ENCODE measurements around the gene PCDHB9.
"Not testable (repeated sequence)": the region's sequence is repeated elsewhere in the genome, so short reads cannot be mapped to it uniquely, and the experiment has no call there.

PCDHB9 gene

DNA sequence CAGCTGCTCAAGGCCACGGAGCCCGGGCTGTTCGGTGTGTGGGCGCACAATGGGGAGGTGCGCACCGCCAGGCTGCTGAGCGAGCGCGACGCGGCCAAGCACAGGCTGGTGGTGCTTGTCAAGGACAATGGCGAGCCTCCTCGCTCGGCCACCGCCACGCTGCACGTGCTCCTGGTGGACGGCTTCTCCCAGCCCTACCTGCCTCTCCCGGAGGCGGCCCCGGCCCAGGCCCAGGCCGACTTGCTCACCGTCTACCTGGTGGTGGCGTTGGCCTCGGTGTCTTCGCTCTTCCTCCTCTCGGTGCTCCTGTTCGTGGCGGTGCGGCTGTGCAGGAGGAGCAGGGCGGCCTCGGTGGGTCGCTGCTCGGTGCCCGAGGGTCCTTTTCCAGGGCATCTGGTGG lies 2.2 kb downstream of the PCDHB9 start:
- DNase-seq: not testable (repeated sequence)

GRCh38 chr5:141192110-141192725 lies 5.3 kb downstream of the PCDHB9 start, which contains the start of gene PCDHB10:
Gene PCDHB10 (plus strand): TSS chr5:141192353. CDS start chr5:141192553, 200 bp downstream.
- peak in 1 of 2 experiments; percentile 11 for DNase-seq

GRCh38 chr5:141194332-141194731 lies 7.4 kb downstream of the PCDHB9 start:
- not testable (repeated sequence) for DNase-seq

DNA sequence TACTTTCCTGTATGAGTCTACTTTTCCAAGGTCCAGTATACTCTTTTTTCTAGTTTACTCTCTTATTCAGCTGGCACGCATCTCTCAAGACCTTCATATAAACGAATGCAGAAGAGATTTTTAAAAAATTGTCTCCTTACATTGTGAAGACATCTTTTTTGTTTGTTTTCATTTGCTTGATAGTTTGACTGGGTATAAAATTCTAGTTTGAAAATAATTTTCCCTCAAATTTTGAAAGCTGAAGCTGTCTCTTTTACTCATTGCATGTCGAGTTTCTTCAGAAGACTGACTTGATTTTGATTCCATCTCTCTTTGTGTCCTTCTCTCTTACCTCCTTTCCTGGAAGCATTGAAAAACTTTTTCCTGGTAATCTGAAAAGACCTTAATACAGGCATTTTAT lies 9.4 kb downstream of the PCDHB9 start:
- no peak for DNase-seq

GRCh38 chr5:141199359-141200235 lies 12.6 kb downstream of the PCDHB9 start, which contains the start of gene PCDHB11:
Gene PCDHB11 (plus strand): TSS chr5:141199627. CDS start chr5:141199775, 148 bp downstream.
- peak; percentile 55 to 77 for DNase-seq

- DNase-seq: not testable (repeated sequence)
These were observed 14.2 kb downstream of the PCDHB9 start for GRCh38 chr5:141201126-141201525.

DNA sequence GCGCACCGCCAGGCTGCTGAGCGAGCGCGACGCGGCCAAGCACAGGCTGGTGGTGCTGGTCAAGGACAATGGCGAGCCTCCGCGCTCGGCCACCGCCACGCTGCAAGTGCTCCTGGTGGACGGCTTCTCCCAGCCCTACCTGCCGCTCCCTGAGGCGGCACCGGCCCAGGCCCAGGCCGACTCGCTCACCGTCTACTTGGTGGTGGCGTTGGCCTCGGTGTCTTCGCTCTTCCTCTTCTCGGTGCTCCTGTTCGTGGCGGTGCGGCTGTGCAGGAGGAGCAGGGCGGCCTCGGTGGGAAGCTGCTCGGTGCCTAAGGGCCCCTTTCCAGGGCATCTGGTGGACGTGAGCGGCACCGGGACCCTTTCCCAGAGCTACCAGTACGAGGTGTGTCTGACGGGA lies 14.7 kb downstream of the PCDHB9 start:
- not testable (repeated sequence) for DNase-seq

DNA sequence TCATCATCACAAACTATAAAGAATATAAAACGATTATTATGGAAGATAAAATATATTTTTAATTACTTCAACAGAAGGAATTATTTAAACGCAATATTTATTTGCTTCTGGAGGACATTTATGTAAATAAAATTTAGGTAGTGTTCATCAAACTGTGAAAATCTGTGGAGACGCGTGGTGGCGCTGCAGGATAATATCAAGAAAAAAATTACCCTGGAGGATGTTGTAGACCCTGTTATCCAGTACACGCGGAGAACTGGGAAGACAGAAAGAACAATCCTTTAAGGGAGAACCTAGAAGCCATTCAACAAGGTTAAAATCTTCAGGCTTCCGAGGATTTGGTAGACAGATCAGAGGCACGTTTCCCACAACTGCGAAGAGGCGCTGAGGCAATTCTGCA lies 21.5 kb downstream of the PCDHB9 start, which contains the start of gene PCDHB12:
Gene PCDHB12, plus strand, starts transcription at position 242 of the 400 bp plus-strand sequence. CDS start 189 bp downstream, outside the sequence.
- no peak for DNase-seq

DNA sequence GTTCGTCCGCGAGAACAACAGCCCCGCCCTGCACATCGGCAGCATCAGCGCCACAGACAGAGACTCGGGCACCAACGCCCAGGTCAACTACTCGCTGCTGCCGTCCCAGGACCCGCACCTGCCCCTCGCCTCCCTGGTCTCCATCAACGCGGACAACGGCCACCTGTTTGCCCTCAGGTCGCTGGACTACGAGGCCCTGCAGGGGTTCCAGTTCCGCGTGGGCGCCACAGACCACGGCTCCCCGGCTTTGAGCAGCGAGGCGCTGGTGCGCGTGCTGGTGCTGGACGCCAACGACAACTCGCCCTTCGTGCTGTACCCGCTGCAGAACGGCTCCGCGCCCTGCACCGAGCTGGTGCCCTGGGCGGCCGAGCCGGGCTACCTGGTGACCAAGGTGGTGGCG lies 23.3 kb downstream of the PCDHB9 start:
- not testable (repeated sequence) for DNase-seq

- DNase-seq: not testable (repeated sequence)
These were observed 23.9 kb downstream of the PCDHB9 start for GRCh38 chr5:141210849-141211248.

- DNase-seq: peak; percentile 51 to 56
These were observed 26.8 kb downstream of the PCDHB9 start, which contains the start of gene PCDHB13 for GRCh38 chr5:141213656-141214339. Gene PCDHB13 (plus strand): TSS chr5:141213919. CDS start chr5:141214124, 205 bp downstream.

DNA sequence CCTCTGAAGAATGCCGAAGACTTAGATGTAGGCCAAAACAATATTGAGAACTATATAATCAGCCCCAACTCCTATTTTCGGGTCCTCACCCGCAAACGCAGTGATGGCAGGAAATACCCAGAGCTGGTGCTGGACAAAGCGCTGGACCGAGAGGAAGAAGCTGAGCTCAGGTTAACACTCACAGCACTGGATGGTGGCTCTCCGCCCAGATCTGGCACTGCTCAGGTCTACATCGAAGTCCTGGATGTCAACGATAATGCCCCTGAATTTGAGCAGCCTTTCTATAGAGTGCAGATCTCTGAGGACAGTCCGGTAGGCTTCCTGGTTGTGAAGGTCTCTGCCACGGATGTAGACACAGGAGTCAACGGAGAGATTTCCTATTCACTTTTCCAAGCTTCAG lies 27.6 kb downstream of the PCDHB9 start:
- not testable (repeated sequence) for DNase-seq

- not testable (repeated sequence) for DNase-seq
These were observed 28.5 kb downstream of the PCDHB9 start for GRCh38 chr5:141215504-141215903.

DNA sequence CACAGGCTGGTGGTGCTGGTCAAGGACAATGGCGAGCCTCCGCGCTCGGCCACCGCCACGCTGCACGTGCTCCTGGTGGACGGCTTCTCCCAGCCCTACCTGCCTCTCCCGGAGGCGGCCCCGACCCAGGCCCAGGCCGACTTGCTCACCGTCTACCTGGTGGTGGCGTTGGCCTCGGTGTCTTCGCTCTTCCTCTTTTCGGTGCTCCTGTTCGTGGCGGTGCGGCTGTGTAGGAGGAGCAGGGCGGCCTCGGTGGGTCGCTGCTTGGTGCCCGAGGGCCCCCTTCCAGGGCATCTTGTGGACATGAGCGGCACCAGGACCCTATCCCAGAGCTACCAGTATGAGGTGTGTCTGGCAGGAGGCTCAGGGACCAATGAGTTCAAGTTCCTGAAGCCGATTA lies 29.1 kb downstream of the PCDHB9 start:
- not testable (repeated sequence) for DNase-seq

DNA sequence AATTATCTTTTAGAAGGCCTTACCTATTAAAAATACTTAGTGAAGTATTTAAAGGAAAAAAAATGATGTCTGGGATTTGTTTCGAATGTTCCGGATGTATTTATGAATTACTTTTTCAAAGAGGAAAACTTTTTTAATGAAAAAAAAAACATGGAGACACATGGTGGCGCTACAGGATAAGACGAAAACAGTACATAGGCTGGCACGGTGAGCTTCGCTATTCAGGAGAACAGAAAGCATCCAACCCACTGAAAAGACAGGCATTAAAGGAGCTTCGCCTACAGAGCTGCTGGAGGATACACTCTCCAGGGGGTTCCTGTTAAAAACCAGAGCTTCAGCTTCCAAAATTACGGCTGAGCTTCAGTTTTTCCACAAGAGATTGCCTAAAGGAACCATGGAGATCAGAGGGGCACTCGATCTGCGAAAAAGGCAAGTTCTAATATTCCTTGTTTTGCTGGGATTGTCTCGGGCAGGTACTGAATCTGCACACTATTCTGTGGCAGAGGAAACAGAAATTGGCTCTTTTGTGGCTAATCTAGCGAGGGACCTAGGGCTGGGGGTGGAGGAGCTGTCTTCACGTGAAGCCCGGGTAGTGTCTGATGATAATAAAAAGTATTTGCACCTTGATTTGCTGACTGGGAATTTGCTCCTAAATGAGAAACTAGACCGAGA lies 36.3 kb downstream of the PCDHB9 start, which contains the start of gene PCDHB14:
Gene PCDHB14, plus strand, starts transcription at position 232 of the 672 bp plus-strand sequence. Its CDS starts 163 bp downstream, at position 395.
- peak; percentile 26 to 62 for DNase-seq

- DNase-seq: not testable (repeated sequence)
These were observed 37.9 kb downstream of the PCDHB9 start for GRCh38 chr5:141224844-141225243.

DNA sequence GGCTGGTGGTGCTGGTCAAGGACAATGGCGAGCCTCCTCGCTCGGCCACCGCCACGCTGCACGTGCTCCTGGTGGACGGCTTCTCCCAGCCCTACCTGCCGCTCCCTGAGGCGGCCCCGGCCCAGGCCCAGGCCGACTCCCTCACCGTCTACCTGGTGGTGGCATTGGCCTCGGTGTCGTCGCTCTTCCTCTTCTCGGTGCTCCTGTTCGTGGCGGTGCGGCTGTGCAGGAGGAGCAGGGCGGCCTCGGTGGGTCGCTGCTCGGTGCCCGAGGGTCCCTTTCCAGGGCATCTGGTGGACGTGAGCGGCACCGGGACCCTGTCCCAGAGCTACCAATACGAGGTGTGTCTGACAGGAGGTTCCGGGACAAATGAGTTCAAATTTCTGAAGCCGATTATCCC lies 38.5 kb downstream of the PCDHB9 start:
- DNase-seq: not testable (repeated sequence)

DNA sequence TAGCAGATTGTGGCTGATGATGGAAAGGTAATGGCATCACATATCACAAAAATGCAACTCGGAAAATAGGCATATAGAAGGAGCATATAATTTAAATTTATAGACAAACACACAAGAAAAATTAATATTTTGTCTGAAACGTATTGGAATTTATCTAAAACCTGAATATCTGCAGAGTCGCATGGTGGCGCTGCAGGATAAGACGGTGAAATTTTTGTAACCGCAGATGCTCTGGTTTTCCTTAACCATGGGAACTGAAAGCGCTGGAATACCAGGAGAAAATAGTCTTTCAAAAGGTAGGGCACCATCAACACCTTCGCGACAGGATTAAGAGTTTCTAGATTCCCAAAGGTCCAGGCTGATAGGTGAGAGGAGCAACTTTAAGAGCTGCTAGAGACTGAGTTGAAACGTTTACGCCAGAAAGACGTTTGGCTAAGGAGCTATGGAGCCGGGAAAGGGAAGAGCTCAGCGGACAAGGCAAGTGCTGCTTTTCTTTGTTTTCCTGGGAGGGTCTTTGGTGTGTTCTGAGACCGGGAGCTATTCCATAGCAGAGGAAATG lies 47.2 kb downstream of the PCDHB9 start:
- DNase-seq: no peak

- not testable (repeated sequence) for DNase-seq
These were observed 49.0 kb downstream of the PCDHB9 start for GRCh38 chr5:141235922-141236321.

DNA sequence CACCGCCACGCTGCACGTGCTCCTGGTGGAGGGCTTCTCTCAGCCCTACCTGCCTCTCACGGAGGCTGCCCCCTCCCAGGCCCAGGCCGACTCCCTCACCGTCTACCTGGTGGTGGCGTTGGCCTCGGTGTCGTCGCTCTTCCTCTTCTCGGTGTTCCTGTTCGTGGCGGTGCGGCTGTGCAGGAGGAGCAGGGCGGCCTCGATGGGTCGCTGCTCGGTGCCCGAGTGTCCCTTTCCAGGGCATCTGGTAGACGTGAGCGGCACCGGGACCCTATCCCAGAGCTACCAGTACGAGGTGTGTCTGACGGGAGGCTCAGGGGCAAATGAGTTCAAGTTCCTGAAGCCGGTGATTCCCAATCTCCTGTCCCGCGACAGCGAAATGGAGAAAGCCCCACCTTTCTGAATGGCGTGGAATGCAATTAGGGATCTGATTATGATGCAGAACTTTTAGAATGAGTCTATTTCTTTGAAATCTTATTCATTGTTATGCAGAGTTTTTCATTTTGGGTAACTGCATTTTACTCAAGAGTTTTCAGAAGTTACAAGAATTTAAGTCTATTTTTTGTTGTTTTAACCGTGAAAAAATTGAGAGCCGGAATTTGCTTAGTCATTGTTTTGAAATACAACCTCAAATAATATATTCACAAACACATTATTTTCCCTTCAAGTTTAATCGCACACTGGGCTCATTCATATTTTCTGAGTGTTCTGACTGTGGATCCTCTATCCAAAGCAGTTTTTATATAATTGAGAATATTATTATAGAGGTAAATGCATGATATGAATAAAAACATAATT lies 49.8 kb downstream of the PCDHB9 start:
- DNase-seq: no peak
